HG02759 (cell line): ENCODE data around the gene PRDM4.
"Not testable (repeated sequence)": the region's sequence is repeated elsewhere in the genome, so short reads cannot be mapped to it uniquely, and the experiment has no call there.

Source experiments
- ATAC-seq: cut with Tn5 transposase; IDR thresholded peaks from one replicate; pipeline ENCODE4 v1.9.1; 2021; ENCODE audit warnings: mild to moderate bottlenecking, moderate library complexity; ENCODE audit not compliant: unreplicated experiment

PRDM4 gene

GRCh38 chr12:107775093-107775721 lies 14.3 kb upstream of the PRDM4 start:
- no peak for ATAC-seq

DNA sequence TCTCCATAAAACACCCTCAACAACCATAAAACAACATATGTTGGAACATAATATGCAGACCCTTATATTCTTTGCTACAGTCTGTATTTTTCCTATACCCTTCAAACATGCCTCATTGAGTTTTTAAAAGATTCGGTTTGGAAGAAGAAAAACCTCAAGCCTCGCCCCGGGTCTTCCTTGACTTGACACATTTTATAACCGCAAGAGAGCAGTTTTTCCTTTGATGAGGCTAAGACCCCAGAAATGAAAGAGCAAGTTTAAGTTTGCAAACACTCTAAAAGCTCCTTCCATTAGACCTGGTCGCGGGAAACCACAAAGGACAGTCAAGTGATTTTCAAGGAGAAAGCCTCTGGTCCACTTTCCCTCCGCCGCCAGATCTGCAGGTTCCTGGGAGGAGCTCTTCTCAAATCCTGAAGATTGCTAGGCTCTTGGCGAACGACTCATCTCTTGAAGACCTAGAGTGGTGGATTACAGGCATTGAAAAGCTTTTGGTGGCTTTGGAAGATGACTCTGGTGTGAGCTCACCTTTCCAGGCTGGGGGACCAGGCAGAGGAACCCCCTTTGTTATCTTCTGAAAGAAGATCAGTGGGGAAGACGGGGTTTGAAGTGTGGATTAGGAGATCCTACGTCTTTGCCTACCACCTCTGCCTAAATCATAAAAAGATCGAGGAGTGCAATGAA lies 13.6 kb upstream of the PRDM4 start, which contains the start of gene ASCL4:
ASCL4 (plus strand) TSS at position 356 of the 681 bp plus-strand sequence. CDS start 515 bp downstream, outside the sequence.
- ATAC-seq, result no peak

- no peak for ATAC-seq
These were observed 6.5 kb upstream of the PRDM4 start for GRCh38 chr12:107767466-107767865.

GRCh38 chr12:107765316-107765715 lies 4.4 kb upstream of the PRDM4 start:
- no peak for ATAC-seq

- no peak for ATAC-seq
These were observed 3.7 kb upstream of the PRDM4 start for GRCh38 chr12:107764626-107765025.

- ATAC-seq, result no peak
These were observed 1.9 kb upstream of the PRDM4 start for GRCh38 chr12:107762874-107763273.

DNA sequence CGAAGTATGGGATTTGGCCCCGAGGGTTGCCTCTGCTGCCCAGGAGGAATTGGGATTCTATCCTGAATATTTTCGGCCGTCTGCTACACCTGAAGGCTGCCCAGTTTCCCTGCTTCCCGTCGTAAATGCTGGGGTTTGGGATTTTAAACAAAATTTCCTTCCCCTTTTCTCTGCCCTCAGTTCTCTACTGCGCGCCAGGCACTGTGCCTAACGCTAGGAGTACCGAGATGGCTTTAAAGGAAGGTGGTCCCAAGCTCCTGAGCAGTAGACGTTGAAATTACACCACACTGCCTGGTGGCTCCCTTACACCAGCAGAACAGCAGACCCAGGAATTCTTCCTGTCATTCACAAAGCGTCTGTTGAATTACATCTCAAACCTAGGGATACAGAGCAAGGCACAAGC lies 566 bp upstream of the PRDM4 start:
- no peak for ATAC-seq

GRCh38 chr12:107760207-107760808 lies 629 bp downstream of the PRDM4 start:
- ATAC-seq, result peak; percentile 29

DNA sequence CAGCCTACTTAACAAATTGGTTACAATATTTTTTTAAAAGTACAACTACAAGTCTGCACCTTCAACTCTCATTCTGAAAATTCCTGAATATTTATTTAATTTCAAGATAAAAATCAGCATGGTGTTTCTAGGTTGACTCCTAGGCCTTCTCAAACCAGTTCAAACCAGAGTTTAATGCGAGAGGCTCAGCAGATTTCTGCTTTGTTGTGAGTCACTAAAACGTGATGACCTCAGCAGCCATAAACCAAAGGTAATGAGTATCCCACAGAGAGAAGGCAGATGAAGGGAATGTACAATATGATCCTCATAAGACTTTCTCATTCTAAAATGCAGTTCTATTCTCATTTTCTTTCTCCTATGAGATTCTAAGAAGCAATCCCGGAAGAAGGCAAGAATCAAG lies 1.5 kb downstream of the PRDM4 start:
- ATAC-seq, result no peak

- no peak for ATAC-seq
These were observed 11.9 kb downstream of the PRDM4 start for GRCh38 chr12:107749083-107749482.

- no peak for ATAC-seq
These were observed 12.5 kb downstream of the PRDM4 start for GRCh38 chr12:107748472-107748871.

GRCh38 chr12:107736914-107737313 lies 24.0 kb downstream of the PRDM4 start:
- ATAC-seq, result peak; percentile 96

DNA sequence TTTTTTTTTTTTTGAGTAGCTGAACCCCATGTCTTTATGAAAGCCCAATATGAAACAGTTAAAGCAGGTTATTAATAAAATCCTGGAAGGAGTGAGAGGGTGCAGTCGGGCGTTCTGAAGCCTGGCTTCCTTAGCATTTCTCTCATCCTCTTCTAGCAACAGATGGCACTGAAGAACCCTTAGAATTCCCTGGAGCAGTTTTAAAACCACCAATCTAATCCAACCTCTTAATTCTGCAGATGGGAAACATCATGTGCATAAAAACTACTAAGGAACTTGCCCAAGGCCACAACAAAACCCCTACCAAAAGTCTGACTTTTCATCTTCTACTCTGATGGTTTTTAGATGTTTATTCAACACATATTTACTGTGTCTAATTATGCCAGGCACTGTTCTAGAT lies 25.2 kb downstream of the PRDM4 start:
- ATAC-seq, result no peak

- no peak for ATAC-seq
These were observed 26.8 kb downstream of the PRDM4 start for GRCh38 chr12:107734139-107734538.

GRCh38 chr12:107732365-107732764 lies 28.6 kb downstream of the PRDM4 start:
- ATAC-seq, result no peak

DNA sequence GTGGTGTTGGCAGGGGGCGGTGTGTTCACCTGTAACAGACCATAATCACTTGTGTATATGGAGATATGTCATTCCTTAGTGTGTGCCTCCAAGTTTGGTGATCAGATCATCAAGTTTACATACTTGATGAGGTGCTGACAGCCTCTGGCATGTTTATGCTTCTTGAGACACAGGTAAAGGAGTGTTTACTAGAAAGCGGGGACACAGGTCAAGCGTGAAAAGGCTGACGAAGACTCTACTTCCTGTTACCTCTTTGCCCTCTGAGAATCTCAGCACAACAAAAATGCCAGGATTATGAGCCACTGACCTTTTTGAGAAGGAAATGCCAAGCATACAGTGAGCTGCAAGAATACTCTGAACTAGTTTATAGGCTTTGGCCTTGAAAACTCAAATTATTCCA lies 29.6 kb downstream of the PRDM4 start:
- ATAC-seq, result no peak

- ATAC-seq, result no peak
These were observed 30.2 kb downstream of the PRDM4 start for GRCh38 chr12:107730618-107731341.

- not testable (repeated sequence) for ATAC-seq
These were observed 33.2 kb downstream of the PRDM4 start for GRCh38 chr12:107727742-107728141.

GRCh38 chr12:107727327-107727726 lies 33.6 kb downstream of the PRDM4 start:
- not testable (repeated sequence) for ATAC-seq

DNA sequence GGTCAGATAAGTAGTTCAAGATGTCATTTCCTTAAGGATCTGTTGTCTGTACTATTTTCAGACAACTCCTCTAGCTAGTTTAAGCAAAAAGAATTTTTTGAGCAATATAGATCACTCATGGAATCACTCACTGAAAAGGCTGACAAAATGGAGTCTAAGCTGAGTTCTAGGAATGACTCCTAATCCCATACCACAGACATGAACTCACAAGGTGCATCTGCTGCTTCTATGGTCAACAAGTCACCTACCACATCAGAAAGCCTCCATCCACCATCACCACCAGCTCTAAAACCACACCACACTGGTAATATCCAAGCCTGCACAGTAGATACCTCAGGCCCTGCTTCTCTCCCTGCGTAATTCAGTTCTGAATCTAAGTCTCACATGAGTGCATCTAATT lies 42.3 kb downstream of the PRDM4 start:
- ATAC-seq, result no peak

DNA sequence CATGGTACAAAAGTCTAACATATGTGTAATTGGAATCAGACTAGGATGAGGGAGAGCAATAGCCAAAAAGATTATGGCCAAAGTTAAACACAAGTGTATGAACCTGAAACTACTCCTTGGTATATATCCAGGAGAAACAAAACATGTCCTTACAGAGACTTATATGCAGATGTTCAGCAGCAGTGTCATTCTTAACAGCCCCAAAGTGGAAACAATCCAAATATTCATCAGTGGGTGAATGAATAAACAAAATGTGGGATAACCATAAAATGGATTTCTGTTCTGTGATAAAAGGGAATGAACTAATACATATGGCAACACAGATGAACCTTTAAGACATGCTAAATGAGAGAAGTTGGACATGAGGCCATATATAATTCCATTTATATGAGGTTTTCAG lies 45.2 kb downstream of the PRDM4 start:
- no peak for ATAC-seq

DNA sequence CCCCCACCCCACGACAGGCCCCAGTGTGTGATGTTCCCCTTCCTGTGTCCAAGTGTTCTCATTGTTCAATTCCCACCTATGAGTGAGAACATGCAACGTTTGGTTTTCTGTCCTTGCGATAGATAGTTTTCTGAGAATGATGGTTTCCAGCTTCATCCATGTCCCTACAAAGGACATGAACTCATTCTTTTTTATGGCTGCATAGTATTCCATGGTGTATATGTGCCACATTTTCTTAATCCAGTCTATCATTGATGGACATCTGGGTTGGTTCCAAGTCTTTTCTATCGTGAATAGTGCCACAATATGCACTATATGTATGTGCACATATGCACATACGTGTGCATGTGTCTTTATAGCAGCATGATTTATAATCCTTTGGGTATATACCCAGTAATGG lies 55.4 kb downstream of the PRDM4 start:
- not testable (repeated sequence) for ATAC-seq
